ENCODE measurements around the gene PFDN4.

PFDN4 gene, protein sequence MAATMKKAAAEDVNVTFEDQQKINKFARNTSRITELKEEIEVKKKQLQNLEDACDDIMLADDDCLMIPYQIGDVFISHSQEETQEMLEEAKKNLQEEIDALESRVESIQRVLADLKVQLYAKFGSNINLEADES

DNA sequence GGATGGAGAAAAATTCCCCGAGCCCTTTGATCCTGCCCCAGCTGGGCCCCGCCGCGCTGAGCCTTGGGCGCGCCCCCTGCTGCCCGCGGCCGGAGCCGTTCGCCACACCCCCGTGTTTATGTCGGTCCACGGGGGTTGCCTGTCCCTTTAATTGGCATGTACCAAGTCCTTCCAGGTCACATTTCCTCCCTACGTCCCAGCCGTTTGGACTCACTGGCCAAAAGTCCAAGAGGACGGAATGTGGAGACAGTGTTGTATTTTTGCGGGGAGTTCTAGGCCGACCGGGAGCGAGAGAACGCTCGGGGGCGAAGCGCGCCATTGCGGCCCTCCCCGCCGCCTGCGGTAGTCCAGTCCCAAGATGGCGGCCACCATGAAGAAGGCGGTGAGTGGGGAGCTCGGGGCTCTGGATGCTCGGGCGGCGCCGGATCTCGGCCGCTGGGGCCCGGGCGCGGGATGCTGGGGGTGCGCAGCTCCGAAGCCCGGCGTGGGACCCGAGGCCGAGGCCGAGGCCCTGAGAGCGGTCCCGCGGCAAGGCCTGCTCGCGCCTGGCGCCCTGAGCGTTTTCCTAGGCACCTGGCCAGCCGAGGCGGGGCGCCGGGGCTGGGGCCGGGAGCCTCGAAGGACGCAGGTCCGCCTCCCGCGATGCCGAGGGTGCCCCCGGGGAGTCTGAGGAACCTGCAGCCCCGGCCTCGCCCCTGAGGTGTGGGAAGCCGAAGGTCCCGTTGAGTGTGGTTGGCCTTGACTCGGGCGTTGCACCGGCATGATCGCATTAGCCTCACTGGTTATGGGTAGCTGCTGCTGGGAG lies at the start of gene PFDN4:
PFDN4 (plus strand) TSS at position 345 of the 805 bp plus-strand sequence; CDS start at position 359, 14 bp downstream.
- peak; percentile 43 to 75 (median 66) for DNase-seq

DNA sequence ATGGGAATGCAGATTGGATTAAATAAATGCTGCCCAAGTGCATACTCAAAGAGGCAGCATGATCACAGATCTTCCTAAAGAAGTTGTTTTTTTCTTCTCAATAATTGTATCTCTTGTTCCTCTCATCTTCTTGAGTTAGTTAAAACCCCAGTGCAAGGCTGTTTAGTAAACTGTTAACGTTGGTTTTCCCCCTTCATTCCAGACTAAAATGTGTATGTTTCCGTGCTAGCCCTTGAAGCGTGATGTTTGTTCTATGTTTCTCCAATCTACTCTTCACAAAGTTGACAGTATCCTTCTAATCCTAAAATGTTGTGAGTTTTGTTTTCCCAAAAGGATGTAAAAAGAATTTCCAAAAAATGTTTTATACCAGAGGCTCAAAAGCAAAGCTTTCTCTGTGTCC lies 49.7 kb upstream of the PFDN4 start:
- DNase-seq: no peak

DNA sequence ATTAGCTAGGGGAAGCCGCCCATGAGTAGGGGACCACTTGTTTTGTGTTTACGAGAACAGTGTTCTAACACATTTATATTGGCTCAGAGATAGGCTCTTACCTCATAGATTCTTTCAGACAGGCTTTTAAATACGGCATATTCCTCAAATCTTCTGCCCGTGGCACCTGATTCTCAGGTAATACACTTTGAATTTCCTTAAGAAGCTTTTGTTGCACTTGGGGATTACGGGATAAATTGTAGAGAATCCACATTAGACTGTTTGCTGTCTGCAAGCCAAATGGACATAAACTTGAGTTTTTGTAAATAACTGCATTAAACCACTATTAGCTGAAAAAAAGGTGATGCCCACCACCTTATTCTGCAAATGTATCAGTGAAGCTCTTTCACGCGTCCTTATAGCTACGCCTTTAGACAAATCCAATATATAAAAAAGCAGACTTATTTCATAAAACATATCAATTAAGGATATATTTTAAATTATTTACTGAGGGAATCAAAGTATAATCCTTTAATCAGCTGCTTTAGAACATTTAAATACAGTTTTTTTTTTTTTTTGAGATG lies 49.0 kb upstream of the PFDN4 start:
- no peak for DNase-seq

DNA sequence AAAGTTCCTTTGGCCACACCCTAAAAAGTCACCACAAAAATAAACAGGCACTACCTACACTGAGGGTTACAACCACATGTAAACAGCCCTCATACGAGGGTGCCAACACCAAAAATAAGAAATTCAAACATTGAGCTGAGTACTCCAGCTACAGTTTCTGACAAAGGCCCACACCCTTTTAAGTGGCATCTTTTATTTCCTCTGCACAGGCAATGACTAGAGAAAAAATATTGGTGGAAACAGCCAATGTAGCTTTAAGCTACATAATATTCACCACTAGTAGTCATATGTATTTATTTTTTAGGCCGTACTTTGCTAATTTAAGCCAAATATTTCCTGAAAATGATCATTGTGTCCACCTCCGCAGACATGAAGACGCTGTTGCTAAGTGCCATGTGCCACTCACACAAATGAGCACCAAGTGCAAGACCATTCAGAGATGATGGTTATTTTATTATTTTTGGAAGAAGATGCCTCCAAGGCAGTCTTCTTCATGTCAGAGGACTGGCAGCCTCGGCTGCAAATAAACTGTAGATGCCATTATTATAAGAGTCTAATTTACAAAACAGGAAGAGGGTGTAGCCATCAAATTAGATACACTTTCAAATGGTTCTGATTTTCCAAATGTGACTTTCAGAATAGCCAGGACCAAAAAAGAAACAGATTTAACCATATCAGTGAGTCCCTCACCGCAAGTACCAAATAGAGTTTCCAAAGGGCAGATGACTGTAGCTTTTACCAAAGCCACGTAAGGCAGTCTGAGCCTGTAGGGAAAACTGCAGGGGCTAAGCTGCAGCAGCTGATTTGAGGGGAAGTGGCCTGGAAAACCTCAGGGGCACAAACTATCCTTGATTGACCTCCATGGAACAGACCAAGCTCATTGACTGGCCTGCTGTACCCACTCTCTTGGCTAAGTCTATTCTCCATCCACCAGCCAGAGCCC lies 47.6 kb upstream of the PFDN4 start:
- DNase-seq: no peak

DNA sequence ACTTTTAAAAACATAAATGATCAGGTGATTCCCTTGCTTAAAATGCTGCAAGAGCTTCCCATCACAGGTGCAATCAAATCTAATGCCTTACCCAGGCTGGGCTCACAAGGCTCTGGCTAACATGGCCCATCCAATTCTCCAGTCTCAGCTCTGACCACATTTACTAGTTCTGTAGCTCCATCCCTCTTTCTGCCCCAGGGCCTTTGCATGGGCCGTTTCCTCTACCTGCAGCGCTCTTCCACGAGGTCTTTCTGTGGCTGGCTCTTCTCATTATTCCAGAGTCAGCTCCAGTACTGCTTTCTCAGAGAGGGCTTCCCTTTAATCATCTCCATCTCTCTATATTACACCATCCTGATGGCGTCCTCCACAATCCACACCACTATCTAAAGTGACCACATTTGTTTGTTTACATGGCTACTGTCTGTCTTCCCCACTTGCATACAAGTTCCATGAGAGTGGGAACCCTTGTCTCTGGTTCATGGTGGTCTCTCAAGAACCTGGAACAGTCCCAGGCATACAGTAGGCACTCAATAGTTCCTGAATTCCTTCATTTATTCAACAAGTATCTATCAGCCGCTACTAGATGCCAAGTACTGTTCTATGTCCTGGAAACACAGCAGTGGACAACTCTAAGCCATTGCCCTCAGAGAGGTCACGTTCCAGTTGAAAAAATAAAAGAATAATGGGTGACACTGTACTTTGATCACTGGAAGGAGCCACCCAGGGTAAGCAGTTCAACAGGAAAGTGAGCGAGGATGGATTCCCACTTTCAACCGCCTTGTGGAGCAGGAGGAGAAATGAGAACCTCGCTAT lies 46.7 kb upstream of the PFDN4 start:
- DNase-seq: no peak

DNA sequence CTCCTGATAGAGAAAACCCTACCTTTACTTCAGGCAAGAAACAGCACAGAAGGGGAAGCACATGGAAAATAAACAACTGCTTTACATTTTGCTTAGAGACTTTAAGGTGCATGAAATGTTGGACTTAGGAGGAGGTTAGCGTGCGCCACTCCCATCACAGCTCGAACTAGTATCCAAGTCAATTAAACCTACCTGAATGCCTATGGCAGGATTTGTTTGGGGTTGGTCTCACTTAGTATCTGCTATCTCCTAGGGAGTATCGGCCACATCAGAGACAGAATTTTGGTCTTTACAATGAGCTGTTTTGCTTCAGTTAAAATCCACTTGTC lies 46.1 kb upstream of the PFDN4 start:
- no peak for DNase-seq

DNA sequence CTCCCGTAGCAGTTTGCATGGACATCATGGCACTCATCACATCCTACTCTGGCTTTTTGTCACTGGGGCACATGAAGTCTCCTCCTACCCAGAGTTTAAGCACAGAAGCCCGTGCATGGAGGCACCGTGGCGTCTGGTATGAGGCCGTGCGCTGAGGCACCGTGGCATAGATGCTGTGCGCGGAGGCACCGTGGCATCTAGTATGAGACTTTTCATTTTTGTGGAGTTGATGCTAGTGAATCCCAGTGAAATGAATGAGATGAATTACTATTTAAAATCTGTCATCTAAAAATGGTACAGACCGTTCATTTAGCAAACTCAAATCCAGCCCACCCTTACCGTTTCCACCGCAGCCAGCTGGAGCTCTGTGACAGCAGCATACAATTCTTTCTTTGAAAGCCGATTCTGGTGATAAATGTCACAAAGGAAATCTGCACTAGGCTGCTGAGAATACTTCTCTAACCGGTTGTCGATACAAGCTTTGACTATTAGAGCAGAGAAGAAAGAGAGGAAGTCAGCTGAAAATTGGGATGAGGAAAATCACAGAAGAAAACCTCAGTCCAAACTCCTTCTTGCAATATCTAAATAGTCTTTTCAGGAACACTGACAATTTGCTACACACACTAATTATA lies 45.4 kb upstream of the PFDN4 start:
- DNase-seq: no peak

DNA sequence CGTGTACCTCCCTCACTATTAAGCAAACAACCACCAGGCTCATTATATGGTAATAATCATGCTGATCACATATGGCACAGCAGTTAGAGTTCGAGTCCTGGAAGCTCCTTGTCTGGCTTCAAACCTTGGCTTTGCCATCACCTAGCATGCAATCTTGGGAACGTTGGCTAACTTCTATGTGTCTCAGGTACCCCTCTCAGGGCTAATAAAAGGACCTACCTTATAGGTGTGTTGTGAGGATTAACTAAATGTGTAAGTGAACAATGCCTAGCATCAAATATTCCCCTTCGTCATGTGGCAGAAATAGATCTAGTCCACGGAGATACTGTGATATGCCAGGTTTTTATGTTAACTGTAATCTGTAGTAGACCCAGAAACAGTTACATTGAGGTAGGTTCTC lies 44.5 kb upstream of the PFDN4 start:
- DNase-seq: no peak

DNA sequence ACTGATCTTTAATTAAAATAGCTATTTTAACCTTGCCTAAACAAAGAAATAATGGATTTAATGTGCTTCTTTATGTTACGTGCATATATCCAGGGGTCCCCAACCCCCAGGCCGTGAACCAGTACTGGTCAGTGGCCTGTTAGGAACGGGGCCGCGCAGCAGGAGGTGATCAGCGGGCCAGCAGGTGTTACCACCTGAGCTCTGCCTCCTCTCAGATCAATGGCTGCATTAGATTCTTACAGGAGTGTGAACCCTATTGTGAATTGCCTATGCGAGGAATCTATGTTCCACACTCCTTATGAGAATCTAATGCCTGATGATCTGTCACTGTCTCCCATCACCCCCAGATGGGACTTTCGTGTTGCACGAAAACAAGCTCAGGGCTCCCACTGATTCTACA lies 42.9 kb upstream of the PFDN4 start:
- no peak for DNase-seq

DNA sequence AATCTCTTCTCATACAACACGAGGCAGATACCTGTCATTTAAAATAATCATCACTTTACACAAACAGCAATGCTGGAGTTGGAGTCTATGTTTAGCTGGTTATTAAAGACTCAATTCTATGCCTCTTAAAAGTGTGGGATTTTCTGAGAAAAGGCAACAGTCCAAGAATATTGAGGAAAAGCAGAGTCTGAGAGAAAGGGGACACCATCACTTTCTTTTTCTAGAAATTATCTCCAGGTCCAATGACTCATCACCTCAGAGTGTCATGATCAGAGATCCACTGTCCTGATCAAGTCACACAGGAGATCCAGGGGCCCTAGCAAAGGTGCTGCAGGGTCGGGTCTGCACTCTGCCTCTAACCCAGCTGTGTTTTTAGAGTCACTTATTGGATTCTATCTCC lies 42.1 kb upstream of the PFDN4 start:
- no peak for DNase-seq

DNA sequence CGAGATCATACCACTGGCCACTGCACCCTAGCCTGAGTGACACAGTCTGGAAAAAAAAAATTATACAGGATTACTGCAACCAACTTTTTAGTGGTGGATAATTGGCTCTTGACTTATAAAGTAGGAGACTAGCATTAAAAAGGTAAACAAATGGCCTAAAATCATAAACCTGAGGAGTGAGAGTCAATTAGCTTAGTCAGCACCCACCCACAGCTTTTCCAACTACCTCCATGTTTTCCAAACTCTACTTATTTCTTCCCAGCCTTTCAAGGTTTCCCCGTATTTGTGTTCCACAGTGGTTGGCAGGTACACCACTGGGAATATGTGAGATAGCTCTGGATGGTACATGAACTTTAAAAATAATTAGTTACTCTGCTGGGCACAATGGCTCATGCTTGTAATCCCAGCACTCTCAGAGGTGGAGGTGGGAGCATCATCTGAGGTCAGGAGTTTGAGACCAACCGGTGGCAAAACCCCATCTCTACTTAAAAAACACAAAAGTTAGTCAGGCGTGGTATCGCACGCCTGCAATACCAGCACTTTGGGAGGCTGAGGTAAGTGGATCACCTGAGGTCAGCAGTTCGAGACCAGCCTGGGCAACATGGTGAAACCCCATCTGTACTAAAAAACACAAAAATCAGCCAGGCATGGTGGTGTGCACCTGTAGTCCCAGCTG lies 40.8 kb upstream of the PFDN4 start:
- no peak for DNase-seq

DNA sequence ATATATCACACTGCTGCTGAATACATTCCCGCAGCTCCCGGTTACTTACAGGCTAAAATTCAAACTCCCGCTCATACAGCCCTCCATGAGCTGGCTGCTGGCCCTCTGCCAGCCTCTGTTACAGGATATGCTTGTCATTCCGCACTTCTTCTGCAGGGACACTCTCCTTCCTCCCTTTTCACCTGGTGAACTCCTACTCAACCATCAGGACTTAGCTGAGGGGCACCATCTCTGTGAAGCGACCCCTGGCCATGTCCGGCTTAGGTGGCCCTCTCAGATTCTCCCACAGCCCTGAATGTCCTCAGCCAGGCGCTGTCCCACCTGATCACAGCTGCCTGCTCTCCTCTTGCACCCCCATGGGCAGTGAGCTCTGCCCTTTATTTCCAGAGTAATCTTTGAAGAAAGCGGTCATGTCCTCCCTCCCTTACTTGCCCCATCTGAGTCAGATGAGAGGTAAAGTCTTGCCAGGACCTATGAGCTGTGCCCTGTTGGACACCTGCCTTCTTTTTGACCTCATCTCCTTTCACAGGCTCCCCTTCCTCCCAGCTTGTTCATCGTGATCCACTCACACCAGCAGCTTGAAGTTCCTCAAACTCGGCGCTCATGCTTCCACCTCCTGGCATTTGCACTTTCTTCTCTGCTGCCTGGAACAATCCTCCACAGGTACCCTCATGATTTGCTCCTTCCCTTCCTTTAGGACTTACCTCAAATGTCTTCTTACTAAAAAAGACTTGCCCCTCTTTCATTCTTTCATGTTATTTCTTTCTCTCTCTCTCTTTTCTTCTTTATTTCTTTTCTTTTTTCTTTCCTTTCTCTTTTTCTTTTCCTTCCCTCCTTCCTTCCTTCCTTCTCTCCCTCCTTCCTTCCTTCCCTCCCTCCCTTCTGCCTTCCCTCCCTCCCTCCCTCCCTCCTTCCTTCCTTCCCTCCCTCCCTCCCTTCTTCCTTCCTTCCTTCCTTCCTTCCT lies 39.7 kb upstream of the PFDN4 start:
- no peak for DNase-seq

DNA sequence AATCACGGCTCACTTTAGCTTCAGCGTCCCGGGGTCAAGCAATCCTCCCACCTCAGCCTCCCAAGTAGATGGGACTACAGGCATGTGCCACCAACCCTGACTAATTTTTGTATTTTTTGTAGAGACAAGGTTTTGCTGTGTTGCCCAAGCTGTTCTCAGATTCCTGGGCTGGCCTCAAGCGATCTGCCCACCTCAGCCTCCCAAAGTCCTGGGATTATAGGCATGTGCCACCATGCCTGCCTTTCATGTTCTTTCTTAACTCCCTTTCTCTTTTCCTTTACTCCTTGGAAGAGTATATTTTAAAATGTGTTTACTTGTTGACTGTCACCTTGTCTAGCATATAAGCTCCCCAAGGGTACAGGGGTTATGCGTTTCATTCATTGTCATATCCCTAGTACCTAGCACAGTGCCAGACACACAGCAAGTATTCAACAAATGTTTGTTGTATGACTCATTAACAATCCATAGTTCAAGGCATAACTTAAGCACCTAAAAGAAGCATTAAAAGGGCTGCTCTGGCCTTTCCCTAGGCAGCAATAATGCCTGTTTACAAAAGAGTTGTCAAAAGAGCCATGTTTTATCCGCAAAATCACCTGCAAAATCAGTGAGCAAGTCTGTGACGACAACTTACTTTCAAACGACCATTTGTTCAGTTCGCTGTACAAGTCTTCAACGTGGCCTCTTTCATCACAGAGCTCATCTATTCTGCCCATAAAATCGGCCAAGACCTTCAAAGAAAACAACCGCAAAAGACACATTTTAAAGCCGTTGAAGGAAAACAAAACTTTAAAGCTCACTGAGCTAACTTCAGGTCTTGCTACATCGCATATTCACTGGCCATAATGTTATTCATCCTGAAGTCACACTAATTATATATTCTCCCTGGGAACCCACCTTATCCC lies 38.7 kb upstream of the PFDN4 start:
- DNase-seq: no peak

DNA sequence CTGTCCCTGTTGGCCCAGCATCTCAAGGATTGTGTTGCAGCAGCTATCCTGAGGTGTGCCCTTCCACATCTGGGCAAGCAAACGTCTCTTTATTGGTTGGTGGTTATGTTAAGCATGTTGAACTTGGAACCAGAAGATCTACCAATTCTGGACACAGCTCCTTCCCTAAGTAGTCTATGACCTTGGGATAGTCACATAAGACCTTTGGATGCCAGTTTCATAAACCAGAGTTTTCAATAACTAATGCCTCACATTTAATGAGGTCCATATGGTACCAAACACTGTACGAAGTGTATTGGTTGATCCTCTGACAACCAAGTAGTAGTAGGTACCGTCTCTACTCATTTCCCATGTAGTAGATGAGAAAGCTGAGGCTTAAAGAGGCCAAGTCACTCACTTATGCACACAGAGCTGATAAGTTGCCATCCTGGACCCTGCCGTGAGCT lies 37.8 kb upstream of the PFDN4 start:
- DNase-seq: no peak

DNA sequence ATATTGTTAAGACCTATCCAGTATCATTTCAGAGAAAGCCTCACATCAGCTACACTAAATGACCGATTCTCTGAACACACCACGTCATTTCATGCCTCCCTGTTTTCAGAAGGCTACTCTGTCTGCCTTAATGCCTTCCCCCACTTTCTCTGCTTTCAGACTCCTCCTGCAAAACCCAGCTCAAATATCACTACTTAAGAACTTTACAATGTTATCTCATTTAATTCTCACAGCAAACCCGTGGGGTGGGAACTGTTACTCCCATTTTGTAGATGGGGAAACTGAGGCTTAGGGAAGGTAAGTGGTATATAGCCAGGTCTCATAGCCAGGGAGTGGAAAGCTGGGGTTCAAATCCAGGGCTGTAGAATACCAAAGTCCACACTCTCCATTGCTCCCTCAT lies 36.9 kb upstream of the PFDN4 start:
- DNase-seq: no peak

DNA sequence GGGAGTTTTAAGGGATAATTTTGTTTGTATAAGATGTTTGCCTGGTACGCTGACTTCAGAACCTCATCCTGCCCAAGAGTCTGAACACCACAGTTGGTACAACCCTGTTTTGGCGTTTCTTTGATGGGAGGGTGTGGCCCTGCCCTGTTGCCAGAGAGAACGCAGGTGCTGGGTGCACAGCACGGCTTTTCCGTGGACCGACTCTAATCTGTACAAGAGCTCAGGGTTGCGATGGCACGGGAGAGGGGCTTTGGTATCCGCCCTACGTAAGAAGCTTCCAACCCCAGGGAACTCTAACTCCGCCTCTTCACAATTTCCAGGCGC lies 35.4 kb upstream of the PFDN4 start:
- no peak for DNase-seq

DNA sequence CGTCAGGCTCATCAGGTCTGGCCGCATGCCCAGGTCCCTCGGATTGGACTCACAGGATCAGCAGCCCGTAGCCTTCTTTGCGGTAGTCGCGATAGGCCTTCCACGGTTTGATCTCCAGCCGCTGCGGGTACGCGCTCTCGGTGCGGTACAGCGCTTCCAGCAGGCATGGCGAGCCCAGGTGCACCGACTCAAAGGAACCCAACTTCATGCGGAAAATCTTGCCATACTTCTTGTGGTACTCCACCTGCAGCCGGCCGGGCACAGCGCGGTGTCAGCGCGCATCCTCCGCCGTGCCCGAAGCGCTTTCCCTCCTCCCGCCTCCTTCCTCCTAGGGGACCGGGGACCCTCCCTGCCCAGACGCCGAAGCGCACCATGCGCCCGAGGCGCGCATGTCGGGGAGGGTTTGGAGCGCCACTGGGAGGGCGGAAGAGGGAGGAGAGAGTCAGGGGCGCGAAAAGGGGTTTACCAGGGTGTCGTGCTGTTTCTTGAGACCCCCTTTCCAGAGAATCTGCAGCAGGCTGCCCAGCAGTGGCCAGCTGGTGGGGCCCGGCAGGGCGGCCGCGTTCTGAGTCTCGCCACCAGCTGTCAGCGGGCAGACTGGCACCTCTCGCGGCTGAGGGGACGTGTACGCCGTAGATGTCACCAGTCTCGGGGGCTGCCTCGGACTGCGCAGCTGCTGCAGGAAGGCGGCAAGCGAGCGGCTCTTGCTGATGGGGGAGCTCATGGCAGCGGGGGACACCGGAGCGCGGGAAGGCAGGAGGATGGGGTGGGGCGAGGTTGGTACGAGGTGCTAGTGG lies 34.8 kb upstream of the PFDN4 start:
- DNase-seq: no peak
